NCI-H524 (cell line): ENCODE data around the gene KIAA2012.

Experiments used
- DNase-seq, 2 experiments: peaks; one replicate each; lab custom pipeline; 2025; lab: John Stamatoyannopoulos, UW

Gene KIAA2012

DNA sequence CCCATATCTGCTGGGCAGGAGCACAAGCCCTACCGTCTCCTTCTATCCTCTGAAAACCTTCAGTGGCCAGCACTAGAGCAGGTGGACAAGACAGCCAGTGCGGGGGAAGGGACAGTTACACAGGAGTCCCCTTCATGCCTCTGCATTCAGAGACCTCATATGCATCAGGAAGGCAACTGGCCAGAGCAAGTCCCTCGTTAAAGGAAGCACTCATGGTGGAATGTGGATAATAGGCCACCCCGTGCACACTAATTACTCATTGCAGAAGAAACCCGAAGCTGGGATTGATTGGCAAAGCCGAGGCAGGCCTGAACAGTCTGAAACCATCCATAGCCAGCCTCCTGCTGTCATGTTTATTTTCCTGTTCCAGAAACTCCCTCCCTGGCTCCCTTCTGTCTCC lies 11.2 kb downstream of the KIAA2012 start:
- DNase-seq: peak; percentile 52 to 68

DNA sequence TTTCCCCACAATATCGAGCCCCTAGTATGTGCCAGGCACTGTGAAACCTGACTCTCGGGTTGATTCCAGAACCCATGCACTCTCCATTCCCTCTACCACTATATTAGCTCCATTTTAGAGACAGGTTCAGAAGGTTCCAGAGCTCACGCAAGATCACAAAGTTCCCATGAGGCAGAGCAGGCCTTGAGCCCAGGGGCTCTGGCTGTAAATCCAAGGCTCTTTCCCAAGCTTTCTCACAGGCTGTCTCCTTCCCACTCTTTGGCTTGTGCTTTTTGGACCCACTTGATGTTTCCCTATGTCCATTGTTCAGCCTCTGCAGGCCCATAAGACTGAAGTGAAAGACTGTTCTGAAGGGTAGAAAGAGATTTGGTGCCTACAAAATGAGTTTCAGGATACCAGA lies 15.7 kb downstream of the KIAA2012 start:
- no peak for DNase-seq

- peak in 1 of 2 experiments; percentile 29 for DNase-seq
These were observed 17.5 kb downstream of the KIAA2012 start for GRCh38 chr2:202090530-202090929.

GRCh38 chr2:202091476-202091875 lies 18.4 kb downstream of the KIAA2012 start:
- no peak for DNase-seq

GRCh38 chr2:202094426-202094986 lies 21.5 kb downstream of the KIAA2012 start:
- DNase-seq: no peak

DNA sequence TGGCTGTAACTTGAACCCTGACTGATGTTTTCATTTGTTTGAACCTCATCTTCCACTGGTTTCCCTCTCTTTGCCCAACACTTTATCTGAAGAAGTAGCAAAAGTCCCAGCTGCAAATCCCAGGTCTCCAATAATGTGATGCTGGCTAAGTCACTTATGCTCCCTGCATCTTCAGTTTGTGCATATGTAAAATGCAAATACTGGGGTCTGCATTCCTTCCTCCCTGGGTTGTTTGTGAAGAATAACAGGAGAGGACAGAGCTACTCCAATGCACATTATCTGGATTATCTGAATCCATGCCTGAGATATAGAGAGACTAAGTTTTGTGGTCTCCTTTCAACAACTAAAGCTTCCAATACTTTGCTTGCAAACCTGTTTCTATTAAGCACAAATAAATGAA lies 22.2 kb downstream of the KIAA2012 start:
- no peak for DNase-seq

DNA sequence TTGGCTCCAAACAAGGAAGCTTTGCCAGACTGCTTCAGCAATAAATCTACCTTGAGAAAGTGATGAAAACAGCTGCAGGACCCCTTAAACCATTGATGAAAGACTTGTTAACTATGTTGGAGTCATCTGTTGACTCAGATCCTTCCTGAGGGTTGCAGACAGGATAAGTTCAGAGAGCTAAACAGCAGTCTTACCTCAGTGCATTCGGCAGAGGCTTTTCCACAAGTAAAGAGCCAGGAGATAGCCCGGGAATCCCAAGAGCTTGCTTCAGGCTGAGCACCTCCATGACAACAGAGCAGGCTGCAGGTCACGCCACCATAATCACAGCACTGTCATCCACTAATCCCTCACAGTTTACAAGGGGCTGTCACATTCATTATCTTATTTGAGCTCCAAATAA lies 23.7 kb downstream of the KIAA2012 start:
- peak in 1 of 2 experiments; percentile 26 for DNase-seq

GRCh38 chr2:202098291-202098690 lies 25.2 kb downstream of the KIAA2012 start:
- DNase-seq: no peak

- DNase-seq: no peak
These were observed 26.5 kb downstream of the KIAA2012 start for GRCh38 chr2:202099515-202099914.

- DNase-seq: peak in 1 of 2 experiments; percentile 61
These were observed 27.1 kb downstream of the KIAA2012 start for GRCh38 chr2:202100176-202100575.

GRCh38 chr2:202101026-202101579 lies 28.0 kb downstream of the KIAA2012 start:
- peak; percentile 70 to 96 for DNase-seq

DNA sequence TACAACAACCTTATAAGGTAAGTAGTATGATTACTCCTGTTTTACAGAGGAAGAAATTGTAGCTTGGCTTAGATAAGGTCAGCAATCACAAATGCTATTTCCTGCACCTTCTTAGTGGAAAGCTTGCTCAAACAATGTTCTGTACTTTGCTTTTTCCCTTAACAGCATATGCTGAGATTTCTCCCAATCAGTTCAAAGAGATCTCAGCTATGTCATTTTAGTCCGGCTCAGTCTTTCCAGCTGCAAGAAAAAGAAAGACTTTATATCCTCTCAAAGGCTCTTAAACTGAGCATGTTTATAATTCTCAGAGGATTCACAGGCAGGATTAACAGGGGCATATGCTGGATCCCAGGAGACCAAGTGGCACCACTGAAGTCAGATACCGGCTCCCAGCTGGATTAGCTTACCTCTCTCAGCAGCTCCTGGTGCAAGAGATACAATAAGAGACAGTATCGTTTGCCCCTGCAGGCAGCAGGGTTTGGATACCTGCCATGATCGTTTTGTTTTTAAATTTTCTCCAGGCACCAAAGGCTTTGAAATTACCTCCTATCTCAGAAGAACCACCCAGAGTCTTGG lies 29.5 kb downstream of the KIAA2012 start:
- DNase-seq: peak; percentile 92 to 98

DNA sequence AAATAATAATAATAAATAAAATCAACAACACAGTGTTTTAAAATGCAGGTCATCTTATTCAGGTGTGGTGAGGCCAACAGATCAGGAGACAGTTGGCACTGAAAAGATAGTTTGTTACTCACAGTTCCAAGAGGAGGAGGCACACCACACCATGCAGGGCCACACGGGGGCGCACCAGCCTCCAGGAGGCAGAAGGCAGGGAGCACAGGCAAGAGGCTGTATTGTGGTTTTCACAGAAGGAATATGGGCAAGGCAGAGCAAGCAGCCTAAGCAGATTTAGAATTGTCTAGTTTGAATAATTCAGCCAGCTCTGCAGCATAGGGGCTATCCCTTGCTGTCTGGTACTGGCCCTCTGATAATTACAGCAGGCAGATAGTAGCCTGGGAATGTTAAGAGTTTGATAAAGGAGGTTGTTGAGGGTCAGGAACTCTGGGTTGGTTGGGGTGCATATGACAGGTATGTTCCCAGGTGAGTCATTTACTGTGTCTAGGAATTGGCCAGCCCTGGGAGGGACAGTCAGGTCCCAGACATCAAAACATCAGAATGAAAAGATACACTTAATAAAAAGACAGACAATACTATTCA lies 31.3 kb downstream of the KIAA2012 start:
- peak; percentile 7 to 42 for DNase-seq

- DNase-seq: no peak
These were observed 32.0 kb downstream of the KIAA2012 start for GRCh38 chr2:202105025-202105424.

- no peak for DNase-seq
These were observed 35.3 kb downstream of the KIAA2012 start for GRCh38 chr2:202108345-202108744.

GRCh38 chr2:202109139-202109736 lies 36.2 kb downstream of the KIAA2012 start:
- DNase-seq: no peak

- peak in 1 of 2 experiments; percentile 21 for DNase-seq
These were observed 36.7 kb downstream of the KIAA2012 start for GRCh38 chr2:202109737-202110184.

DNA sequence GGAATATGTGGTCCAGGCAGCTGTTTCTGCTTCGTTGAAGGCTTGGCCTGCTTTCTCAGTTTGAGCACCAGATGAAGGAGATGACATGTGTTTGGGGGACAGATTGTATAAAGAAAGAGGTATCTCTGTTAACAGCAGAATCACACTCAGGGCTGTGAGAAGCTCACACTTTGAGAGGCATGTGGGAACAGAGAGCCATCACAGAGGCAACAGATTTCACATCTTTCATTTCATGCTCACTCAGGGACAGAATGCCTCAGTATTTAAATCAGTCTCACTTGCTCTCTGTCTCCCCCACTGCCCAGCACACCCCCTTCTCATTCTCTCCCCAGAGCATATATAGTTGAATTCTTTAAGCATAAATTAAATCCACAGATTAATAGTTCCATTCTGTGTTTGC lies 37.4 kb downstream of the KIAA2012 start:
- peak in 1 of 2 experiments; percentile 27 for DNase-seq

GRCh38 chr2:202112041-202112440 lies 39.0 kb downstream of the KIAA2012 start:
- no peak for DNase-seq

DNA sequence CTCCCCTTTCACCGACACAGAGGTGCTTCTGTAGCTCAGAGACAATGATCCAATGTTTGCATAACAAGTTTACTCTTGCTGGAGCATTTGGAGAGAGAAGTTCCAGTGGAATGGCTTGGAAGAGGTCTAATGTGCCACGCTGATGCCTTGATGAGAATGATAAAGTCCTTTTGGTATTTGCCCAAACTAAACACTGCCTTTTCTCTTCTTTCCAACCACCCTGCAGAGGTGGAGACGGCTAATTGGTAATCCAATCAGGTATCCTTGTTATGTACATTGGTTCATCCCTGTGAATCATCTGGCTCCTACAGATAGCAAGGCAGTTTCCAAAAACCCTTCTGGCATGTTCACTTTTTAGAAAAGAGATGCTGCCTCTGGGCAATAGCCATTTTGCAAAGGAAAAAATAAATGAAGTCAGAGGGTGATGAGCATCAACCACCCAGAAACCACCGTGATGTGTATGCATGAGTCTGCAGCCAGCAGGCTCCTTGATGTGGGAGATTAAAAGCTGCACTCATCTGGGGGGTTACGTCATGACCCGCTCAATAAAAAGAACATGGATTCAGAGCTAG lies 40.6 kb downstream of the KIAA2012 start:
- DNase-seq: no peak

- DNase-seq: no peak
These were observed 41.2 kb downstream of the KIAA2012 start for GRCh38 chr2:202114291-202114690.

- no peak for DNase-seq
These were observed 41.7 kb downstream of the KIAA2012 start for GRCh38 chr2:202114795-202115194.
